ENCODE data around the gene GSTK1.

Gene GSTK1

GRCh38 chr7:143303733-143304132, 40.5 kb downstream of the GSTK1 start:
- no peaks in the 10 kb centered on the region for H3K9me3 ChIP-seq (ENCODE audit: low read length)
- H3K36me3 ChIP-seq (ENCODE audit: insufficient read depth, low read length), result peaks cover 85% of the 10 kb centered on the region
- no peaks in the 10 kb centered on the region for H3K27me3 ChIP-seq (ENCODE audit: control insufficient read depth in 1 of 2, insufficient read depth in 2 of 2, low read length in 2 of 2)
- H3K4me3 ChIP-seq (ENCODE audit: low read depth in 1 of 2, low read length in 2 of 2), result no peak overlapping the region
- H3K27ac ChIP-seq (ENCODE audit: low read depth, low read length), result no peak overlapping the region
- no peaks in the 10 kb centered on the region for H3K4me1 ChIP-seq (ENCODE audit: insufficient read depth, low read length)
- H3K9ac ChIP-seq (ENCODE audit: low read length), result no peak overlapping the region

DNA sequence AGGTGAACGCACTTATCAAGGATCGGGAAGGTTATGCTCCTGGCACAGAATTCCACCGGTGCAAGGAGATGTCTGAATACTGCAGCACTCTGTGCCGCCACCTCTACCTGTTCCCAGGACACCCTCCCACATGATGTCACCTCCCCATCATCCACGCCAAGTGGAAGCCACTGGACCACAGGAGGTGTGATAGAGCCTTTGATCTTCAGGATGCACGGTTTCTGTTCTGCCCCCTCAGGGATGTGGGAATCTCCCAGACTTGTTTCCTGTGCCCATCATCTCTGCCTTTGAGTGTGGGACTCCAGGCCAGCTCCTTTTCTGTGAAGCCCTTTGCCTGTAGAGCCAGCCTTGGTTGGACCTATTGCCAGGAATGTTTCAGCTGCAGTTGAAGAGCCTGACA, 41.7 kb downstream of the GSTK1 start:
- Histone ChIP-seq H3K4me1 (ENCODE audit: insufficient read depth, low read length) (no peaks in the 10 kb centered on the region), H3K9me3 (ENCODE audit: low read length) (no peaks in the 10 kb centered on the region), H3K27ac (ENCODE audit: low read depth, low read length) (no peak overlapping the region), H3K27me3 (ENCODE audit: control insufficient read depth in 1 of 2, insufficient read depth in 2 of 2, low read length in 2 of 2) (no peaks in the 10 kb centered on the region), H3K9ac (ENCODE audit: low read length) (no peak overlapping the region), H3K36me3 (ENCODE audit: insufficient read depth, low read length) (peaks cover 73% of the 10 kb centered on the region), H3K4me3 (ENCODE audit: low read depth in 1 of 2, low read length in 2 of 2) (no peak overlapping the region)

DNA sequence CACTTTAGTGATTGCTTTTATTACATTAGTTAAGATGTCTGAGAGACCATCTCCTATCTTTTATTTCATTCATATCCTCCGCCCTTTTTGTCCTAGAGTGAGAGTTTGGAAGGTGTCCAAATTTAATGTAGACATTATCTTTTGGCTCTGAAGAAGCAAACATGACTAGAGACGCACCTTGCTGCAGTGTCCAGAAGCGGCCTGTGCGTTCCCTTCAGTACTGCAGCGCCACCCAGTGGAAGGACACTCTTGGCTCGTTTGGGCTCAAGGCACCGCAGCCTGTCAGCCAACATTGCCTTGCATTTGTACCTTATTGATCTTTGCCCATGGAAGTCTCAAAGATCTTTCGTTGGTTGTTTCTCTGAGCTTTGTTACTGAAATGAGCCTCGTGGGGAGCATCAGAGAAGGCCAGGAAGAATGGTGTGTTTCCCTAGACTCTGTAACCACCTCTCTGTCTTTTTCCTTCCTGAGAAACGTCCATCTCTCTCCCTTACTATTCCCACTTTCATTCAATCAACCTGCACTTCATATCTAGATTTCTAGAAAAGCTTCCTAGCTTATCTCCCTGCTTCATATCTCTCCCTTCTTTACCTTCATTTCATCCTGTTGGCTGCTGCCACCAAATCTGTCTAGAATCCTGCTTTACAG, 42.3 kb downstream of the GSTK1 start:
- Histone ChIP-seq H3K9me3 (ENCODE audit: low read length) (no peaks in the 10 kb centered on the region), H3K27ac (ENCODE audit: low read depth, low read length) (no peak overlapping the region), H3K4me1 (ENCODE audit: insufficient read depth, low read length) (no peaks in the 10 kb centered on the region), H3K4me3 (ENCODE audit: low read depth in 1 of 2, low read length in 2 of 2) (no peak overlapping the region), H3K27me3 (ENCODE audit: control insufficient read depth in 1 of 2, insufficient read depth in 2 of 2, low read length in 2 of 2) (no peaks in the 10 kb centered on the region), H3K9ac (ENCODE audit: low read length) (no peak overlapping the region), H3K36me3 (ENCODE audit: insufficient read depth, low read length) (peaks cover 67% of the 10 kb centered on the region)

DNA sequence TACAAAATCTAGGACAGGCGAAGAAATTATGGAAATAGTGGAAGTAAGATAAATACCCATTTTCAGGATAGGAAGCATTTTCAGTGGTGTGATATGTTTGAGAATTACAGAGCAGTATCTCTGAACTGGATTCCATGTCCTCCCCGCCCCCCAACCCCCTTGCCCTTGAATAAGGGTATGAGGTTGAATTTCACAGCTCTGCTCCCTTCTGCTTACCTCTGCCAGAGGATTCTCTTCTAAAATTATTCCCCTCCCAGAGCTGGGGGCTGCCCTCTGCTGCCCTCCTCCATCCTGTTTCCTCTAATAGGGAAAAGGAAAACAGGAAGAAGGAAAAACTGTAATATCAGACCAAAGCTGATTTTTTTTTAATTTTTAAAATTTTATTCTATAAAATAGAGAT, 45.4 kb downstream of the GSTK1 start:
- no peaks in the 10 kb centered on the region for H3K9me3 ChIP-seq (ENCODE audit: low read length)
- no peak overlapping the region for H3K9ac ChIP-seq (ENCODE audit: low read length)
- H3K27ac ChIP-seq (ENCODE audit: low read depth, low read length), result no peak overlapping the region
- no peaks in the 10 kb centered on the region for H3K27me3 ChIP-seq (ENCODE audit: control insufficient read depth in 1 of 2, insufficient read depth in 2 of 2, low read length in 2 of 2)
- no peak overlapping the region for H3K4me3 ChIP-seq (ENCODE audit: low read depth in 1 of 2, low read length in 2 of 2)
- peaks cover 41% of the 10 kb centered on the region for H3K36me3 ChIP-seq (ENCODE audit: insufficient read depth, low read length)
- H3K4me1 ChIP-seq (ENCODE audit: insufficient read depth, low read length), result no peaks in the 10 kb centered on the region

- H3K4me1 ChIP-seq (ENCODE audit: insufficient read depth, low read length), result no peaks in the 10 kb centered on the region
- no peak overlapping the region for H3K9ac ChIP-seq (ENCODE audit: low read length)
- no peaks in the 10 kb centered on the region for H3K36me3 ChIP-seq (ENCODE audit: insufficient read depth, low read length)
- no peaks in the 10 kb centered on the region for H3K27me3 ChIP-seq (ENCODE audit: control insufficient read depth in 1 of 2, insufficient read depth in 2 of 2, low read length in 2 of 2)
- no peak overlapping the region for H3K4me3 ChIP-seq (ENCODE audit: low read depth in 1 of 2, low read length in 2 of 2)
- no peak overlapping the region for H3K27ac ChIP-seq (ENCODE audit: low read depth, low read length)
- H3K9me3 ChIP-seq (ENCODE audit: low read length), result no peaks in the 10 kb centered on the region
These were observed 50.9 kb downstream of the GSTK1 start for GRCh38 chr7:143314127-143314526.

DNA sequence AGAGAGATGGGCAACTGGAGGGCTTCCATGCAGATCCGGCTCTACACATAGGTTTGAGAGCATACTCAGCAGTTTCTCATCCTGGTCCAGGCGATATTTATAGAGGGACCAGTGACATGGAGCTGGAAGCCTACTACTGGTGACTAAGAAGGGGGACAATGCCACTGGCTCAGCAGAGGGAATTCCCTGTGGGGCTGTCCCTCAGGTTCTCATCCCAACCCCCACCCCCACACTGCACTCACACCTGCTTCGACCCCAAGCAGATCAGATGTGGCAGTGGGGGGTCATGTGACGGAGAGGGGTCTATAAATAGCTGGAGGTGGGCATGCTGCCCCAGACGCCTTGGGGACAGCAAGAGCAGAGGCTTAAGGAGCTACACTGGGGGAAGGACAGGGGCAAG, 52.5 kb downstream of the GSTK1 start, which contains the start of gene CLCN1:
CLCN1 (plus strand) TSS at position 336 of the 400 bp plus-strand sequence. CDS start 102 bp downstream, outside the sequence.
- H3K27ac ChIP-seq (ENCODE audit: low read depth, low read length), result no peak within 1 kb of the TSS
- no peaks in the 10 kb centered on the region for H3K9me3 ChIP-seq (ENCODE audit: low read length)
- H3K9ac ChIP-seq (ENCODE audit: low read length), result no peak within 1 kb of the TSS
- H3K27me3 ChIP-seq (ENCODE audit: control insufficient read depth in 1 of 2, insufficient read depth in 2 of 2, low read length in 2 of 2), result no peaks in the 10 kb centered on the region
- H3K4me3 ChIP-seq (ENCODE audit: low read depth in 1 of 2, low read length in 2 of 2), result no peak within 1 kb of the TSS
- no peaks in the 10 kb centered on the region for H3K36me3 ChIP-seq (ENCODE audit: insufficient read depth, low read length)
- no peaks in the 10 kb centered on the region for H3K4me1 ChIP-seq (ENCODE audit: insufficient read depth, low read length)

GRCh38 chr7:143316492-143316891, 53.3 kb downstream of the GSTK1 start:
- H3K9ac ChIP-seq (ENCODE audit: low read length), result no peak overlapping the region
- no peaks in the 10 kb centered on the region for H3K4me1 ChIP-seq (ENCODE audit: insufficient read depth, low read length)
- H3K27me3 ChIP-seq (ENCODE audit: control insufficient read depth in 1 of 2, insufficient read depth in 2 of 2, low read length in 2 of 2), result no peaks in the 10 kb centered on the region
- H3K36me3 ChIP-seq (ENCODE audit: insufficient read depth, low read length), result no peaks in the 10 kb centered on the region
- H3K9me3 ChIP-seq (ENCODE audit: low read length), result no peaks in the 10 kb centered on the region
- no peak overlapping the region for H3K27ac ChIP-seq (ENCODE audit: low read depth, low read length)
- H3K4me3 ChIP-seq (ENCODE audit: low read depth in 1 of 2, low read length in 2 of 2), result no peak overlapping the region

DNA sequence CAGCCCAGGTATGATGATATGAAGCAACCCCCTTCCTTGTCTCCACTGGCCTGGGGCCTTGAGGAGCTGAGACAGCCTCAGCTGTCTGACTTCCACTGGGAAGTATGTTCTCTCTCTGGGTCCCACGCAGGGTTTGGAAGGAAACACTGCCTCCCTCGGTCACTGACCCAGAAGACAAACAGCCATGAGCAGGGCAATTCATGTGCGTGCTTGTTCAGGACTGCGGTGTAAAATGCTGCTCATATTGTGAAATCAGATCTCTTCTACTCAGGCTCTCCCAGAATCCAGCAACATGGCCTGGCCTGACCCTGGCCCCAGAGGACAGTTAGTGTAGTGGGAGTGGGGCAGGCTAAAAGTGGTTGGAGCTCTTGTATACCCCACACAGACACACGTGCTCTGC, 55.4 kb downstream of the GSTK1 start:
- Histone ChIP-seq H3K4me3 (ENCODE audit: low read depth in 1 of 2, low read length in 2 of 2) (no peak overlapping the region), H3K9ac (ENCODE audit: low read length) (no peak overlapping the region), H3K9me3 (ENCODE audit: low read length) (no peaks in the 10 kb centered on the region), H3K4me1 (ENCODE audit: insufficient read depth, low read length) (no peaks in the 10 kb centered on the region), H3K36me3 (ENCODE audit: insufficient read depth, low read length) (no peaks in the 10 kb centered on the region), H3K27ac (ENCODE audit: low read depth, low read length) (no peak overlapping the region), H3K27me3 (ENCODE audit: control insufficient read depth in 1 of 2, insufficient read depth in 2 of 2, low read length in 2 of 2) (no peaks in the 10 kb centered on the region)

Measured in muscle layer of colon (tissue), 2 donors.